SH-SY5Y (cell line): ENCODE data around the gene AKAP7.

Source experiments
- GATA2 ChIP-seq: IDR thresholded peaks from 2 replicates; pipeline ENCODE4 v1.6.1; 2011; ENCODE audit warnings: mild to moderate bottlenecking, low read depth, low read length
- GATA3 ChIP-seq: IDR thresholded peaks from 2 replicates; pipeline ENCODE4 v1.6.1; 2011; ENCODE audit warnings: low read depth, mild to moderate bottlenecking, low read length, moderate library complexity

- TF ChIP-seq GATA3, result no peak
- no peak for TF ChIP-seq GATA2
Measured at GRCh38 chr6:131244942-131245341, 109.7 kb downstream of the AKAP7 start.
